ENCODE data around the gene PIGN.
"Not testable (repeated sequence)": the region's sequence is repeated elsewhere in the genome, so short reads cannot be mapped to it uniquely, and the experiment has no call there.

PIGN gene

GRCh38 chr18:62045316-62045715 lies 141.5 kb downstream of the PIGN start:
- no peak for DNase-seq

GRCh38 chr18:62044490-62045000 lies 142.3 kb downstream of the PIGN start:
- no peak for DNase-seq

DNA sequence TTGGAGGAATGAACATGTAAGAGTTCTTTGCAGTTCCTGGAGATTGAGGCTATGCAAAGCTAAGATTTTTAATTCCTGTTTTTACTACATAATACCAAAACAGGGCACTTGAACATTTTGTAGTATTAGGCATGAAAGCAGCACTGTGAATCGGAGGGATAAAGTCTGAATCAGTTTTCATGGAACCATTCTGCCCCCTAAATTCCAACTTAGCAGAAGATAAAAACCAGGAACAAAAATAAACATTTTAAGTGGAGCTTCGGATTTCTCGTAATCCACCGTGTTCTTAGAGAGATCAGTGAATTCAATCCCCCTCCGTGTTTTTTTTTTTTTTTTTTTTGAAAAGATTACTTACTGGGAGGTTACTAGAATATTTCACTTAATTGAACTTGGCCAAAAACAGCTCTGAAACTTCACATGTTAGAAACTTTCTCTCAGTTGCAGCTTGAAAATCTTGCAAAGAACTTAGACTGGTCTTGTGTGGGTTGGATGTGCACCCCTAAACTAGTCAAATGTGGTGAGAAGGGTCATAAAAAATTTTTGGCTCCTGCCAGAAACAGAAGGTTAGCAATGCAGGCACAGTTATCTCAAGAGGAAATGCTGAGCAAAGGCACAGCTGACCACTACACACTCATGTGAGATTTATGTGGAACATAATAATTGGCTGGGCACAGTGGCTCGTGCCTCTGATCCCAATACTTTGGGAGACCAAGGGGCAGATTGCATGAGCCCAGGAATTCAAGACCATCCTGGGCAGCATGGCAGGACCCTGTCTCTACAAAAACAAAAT lies 148.7 kb downstream of the PIGN start:
- no peak for DNase-seq

- no peak for DNase-seq
These were observed 149.7 kb downstream of the PIGN start for GRCh38 chr18:62037012-62037742.

GRCh38 chr18:62034286-62034685 lies 152.6 kb downstream of the PIGN start:
- not testable (repeated sequence) for DNase-seq

- DNase-seq = no peak
These were observed 153.1 kb downstream of the PIGN start for GRCh38 chr18:62033756-62034155.

GRCh38 chr18:62033207-62033606 lies 153.6 kb downstream of the PIGN start:
- DNase-seq = no peak

DNA sequence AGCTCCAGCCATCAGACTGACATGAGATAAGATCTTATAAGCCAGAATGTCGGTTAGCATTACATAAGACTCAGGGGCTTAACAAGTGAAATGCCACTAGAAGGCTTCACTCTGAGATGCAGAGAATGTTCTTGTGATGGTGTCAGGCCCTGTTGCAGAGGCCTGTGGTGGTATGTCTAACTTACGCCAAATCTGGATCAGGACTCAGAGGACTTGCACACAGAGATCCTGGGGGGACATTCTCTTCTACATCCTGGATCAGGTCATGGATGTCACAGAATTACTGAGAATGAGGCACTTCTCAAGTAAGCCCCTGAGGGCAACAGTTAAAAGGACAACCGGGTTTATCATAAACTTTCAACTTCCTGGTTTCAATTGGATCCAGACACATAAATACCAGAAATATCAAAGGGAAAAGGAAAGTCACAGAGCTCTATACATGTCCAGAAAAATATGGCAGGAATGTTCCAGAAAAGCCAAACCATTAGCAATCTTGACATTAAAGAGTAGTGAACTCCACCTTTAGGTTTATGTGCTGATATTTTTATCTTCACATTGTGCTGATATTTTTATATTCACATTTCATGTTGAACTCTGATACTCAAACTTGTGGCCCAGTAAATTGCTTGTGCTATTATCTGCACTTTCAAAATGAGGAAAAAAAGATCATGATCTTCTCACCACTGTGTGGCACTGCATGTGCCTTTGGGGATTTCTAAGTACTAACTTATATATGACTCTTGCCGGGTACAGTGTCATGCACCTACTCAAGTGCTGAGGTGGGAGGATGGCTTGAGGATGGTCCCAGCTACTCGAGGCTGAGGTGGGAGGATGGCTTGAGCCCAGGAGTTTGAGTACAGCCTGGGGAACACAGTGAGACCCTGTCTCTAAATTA lies 156.5 kb downstream of the PIGN start:
- DNase-seq = no peak

- no peak for DNase-seq
These were observed 158.1 kb downstream of the PIGN start for GRCh38 chr18:62028715-62029114.

GRCh38 chr18:62027914-62028520 lies 158.8 kb downstream of the PIGN start:
- DNase-seq = no peak

DNA sequence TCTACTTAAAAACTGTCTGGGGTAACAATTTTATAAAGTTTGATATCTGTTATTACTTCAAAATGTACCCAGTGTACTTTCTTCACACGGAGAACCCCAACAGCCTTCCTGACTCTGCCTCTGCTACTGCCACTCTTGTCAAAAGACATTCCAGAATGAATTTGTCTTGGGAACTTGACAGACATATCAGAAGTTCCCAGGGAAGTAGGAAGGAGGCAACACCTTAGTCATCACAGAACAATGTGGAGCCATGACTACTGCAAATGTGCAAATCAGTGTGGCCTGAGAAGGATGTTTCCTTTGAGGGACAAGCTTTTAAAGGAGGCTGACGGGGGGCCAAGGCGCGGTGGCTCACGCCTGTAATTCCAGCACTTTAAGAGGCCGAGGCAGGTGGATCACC lies 160.3 kb downstream of the PIGN start:
- no peak for DNase-seq

GRCh38 chr18:62024983-62025382 lies 161.9 kb downstream of the PIGN start:
- DNase-seq = no peak

DNA sequence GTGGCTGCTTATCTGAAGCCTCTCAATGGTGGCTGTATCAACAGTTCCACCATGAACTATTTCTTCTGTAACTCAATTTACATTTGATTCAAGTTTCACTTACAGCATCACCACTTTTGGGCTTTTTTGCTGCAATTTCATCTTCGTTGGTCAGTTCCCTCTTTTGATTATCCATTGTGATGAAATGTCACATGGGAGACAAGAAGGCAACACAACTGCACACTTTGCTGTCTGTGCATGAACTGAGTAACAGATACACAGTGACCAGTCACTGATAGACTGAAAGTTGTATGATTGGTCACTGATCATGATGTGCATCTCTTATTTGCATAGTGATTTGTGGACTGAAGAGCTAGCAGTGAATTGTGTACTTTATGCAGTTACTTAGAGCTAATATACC lies 163.3 kb downstream of the PIGN start:
- DNase-seq = no peak

GRCh38 chr18:62018759-62019041 lies 168.2 kb downstream of the PIGN start:
- DNase-seq = no peak

- DNase-seq = no peak
These were observed 168.7 kb downstream of the PIGN start for GRCh38 chr18:62018034-62018758.

DNA sequence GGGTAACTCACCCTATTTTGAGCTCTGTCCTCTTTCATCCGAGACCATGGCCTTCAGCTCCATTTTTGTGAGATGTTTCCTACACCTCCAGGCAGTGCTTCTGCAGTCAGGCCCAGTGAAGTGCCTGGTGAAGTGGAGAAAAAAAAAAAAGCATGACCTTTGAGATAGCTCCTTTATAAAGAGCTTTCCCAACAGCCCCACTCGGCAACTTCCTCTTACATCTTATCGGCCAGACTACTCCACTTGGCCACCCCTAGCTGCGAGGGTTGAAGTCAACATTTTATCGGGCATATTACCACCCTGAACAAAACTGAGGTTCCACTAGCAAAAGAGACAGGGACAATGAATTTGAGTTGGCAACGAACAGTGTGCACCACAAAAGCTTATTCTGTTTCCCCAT lies 169.2 kb downstream of the PIGN start:
- no peak for DNase-seq

DNA sequence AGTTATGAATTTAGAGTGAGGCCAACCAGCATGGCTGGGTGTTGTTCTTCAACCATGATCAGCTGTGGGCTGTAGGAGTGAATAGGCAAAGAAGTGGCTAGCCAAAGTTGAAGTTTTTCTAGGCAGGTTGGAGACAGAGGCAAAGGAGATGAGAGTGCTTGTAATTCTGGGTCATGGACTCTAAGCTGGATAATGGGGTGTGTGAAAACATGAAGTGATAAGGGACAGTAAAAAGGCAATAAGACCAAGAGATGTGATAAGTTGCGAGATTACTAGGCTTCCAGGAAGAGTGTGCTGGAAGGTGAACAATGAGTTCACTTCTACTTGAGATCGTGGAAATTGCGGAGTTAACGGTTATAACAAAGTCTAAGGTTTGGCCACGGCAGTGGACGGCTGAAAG lies 175.4 kb downstream of the PIGN start:
- DNase-seq = no peak

- no peak for DNase-seq
These were observed 177.3 kb downstream of the PIGN start for GRCh38 chr18:62009521-62009920.

DNA sequence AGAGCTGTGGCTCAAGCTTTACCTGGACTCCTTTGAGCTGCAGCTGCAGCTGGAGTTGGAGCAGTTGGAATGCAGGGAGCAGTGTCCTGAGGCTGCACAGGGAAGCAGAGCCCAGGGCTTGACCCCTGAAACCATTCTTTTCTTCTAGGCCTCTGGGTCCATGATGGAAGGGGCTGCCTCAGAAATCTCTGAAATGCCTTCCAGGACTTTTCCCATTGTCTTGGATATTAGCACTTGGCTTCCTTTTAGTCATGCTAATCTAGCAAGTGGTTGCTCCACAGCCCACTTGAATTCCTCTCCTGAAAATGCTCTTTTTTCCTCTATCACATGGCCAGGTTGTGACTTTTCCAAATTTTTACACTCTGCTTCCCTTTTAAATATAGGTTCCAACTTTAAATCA lies 185.5 kb downstream of the PIGN start:
- no peak for DNase-seq

DNA sequence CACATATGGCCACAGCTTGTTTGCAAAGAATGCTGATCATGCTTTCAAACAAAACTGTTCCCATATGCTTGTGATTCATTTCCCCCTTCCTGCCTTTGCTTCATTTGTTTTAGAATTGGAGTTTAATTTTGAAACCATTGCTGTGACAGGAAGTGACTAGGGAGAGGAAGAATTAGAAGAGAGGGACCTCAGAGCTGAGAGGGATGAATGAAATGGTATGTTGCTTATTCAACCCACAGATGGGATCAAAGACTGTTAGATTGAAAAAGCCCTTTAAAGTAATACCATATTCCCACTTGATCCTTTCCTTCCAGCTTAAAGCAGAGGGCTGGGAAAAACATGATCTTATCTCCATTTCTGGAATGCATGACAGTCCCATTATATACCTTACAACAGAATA lies 187.9 kb downstream of the PIGN start:
- DNase-seq = no peak

GRCh38 chr18:61998335-61998734 lies 188.5 kb downstream of the PIGN start:
- DNase-seq = no peak

DNA sequence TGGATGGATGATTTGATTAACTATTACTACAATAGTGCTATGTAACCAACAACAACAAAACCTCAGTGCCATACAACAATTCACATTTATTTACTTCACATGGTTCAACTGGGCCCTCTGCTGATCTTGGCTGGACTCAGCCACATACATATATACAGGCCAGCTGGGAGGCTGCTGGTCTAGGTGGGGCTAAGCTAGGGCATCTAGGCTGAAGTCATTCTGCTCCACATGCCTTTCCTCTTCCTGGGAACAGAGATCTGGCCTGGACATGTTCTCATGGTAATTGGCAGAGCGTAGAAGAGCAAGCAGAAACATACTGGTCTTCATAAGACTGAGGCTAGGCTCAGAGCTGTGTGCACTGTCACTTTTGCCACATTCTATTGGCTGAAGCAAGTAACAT lies 191.2 kb downstream of the PIGN start:
- no peak for DNase-seq
